H9 (cell line): ENCODE results near the gene MATK. TPM values are rescaled to one million over a fixed set of nuclear protein-coding genes. Genes with fewer than 3 reads are reported as not detected.
A peak's percentile ranks its signal among the peaks of the same experiment; 100 is the strongest.

Experiments used
- DNase-seq: peaks from one replicate; pipeline ENCODE4 v3.0.0-alpha.2; 2017
- H2AFZ ChIP-seq: one replicate; pipeline ENCODE4 v1.6.1; 2013; ENCODE audit warnings: mild to moderate bottlenecking, low read length, control low read depth, moderate library complexity
- H2AK5ac ChIP-seq: 2 replicates; pipeline ENCODE4 v1.6.1; 2013; ENCODE audit warnings: low read length, control low read depth, mixed read lengths; ENCODE audit not compliant: insufficient read length
- H2BK120ac ChIP-seq: one replicate; pipeline ENCODE4 v1.6.1; 2013; ENCODE audit warnings: low read depth, mild to moderate bottlenecking, low read length, control low read depth, inconsistent platforms; ENCODE audit not compliant: poor library complexity, severe bottlenecking
- H2BK12ac ChIP-seq: 2 replicates; pipeline ENCODE4 v1.6.1; 2013; ENCODE audit warnings: low read length, control low read depth, mixed read lengths, low read depth; ENCODE audit not compliant: insufficient read length
- H2BK15ac ChIP-seq: 2 replicates; pipeline ENCODE4 v1.6.1; 2013; ENCODE audit warnings: low read depth, low read length, control low read depth
- H2BK20ac ChIP-seq: one replicate; pipeline ENCODE4 v1.6.1; 2013; ENCODE audit warnings: low read depth, mild to moderate bottlenecking, low read length, control low read depth, inconsistent platforms; ENCODE audit not compliant: poor library complexity, severe bottlenecking
- H2BK5ac ChIP-seq: 2 replicates; pipeline ENCODE4 v1.6.1; 2013; ENCODE audit warnings: low read length, control low read depth, mixed read lengths; ENCODE audit not compliant: insufficient read length
- H3K14ac ChIP-seq: 2 replicates; pipeline ENCODE4 v1.6.1; 2013; ENCODE audit warnings: low read length, control low read depth; ENCODE audit not compliant: insufficient read depth
- H3K18ac ChIP-seq: 2 replicates; pipeline ENCODE4 v1.6.1; 2013; ENCODE audit warnings: low read depth, mild to moderate bottlenecking, mixed read lengths, low read length, control low read depth; ENCODE audit not compliant: insufficient read length
- H3K23ac ChIP-seq: 2 replicates; pipeline ENCODE4 v1.6.1; 2013; ENCODE audit warnings: low read length, control low read depth, mixed read lengths, low read depth; ENCODE audit not compliant: insufficient read length
- H3K23me2 ChIP-seq: 2 replicates; pipeline ENCODE4 v1.6.1; 2013; ENCODE audit warnings: low read depth, mild to moderate bottlenecking, mixed read lengths, low read length, control low read depth; ENCODE audit not compliant: insufficient read length, poor library complexity, severe bottlenecking
- H3K27ac ChIP-seq: 2 replicates; pipeline ENCODE4 v1.5.1; 2013; ENCODE audit warnings: low read length, control low read depth, mixed read lengths, low read depth; ENCODE audit not compliant: insufficient read length
- H3K27me3 ChIP-seq: 2 replicates; pipeline ENCODE4 v1.6.1; 2013; ENCODE audit warnings: low read length, control low read depth, inconsistent platforms; ENCODE audit not compliant: insufficient read depth
- H3K4ac ChIP-seq: 2 replicates; pipeline ENCODE4 v1.6.1; 2013; ENCODE audit warnings: low read depth, mild to moderate bottlenecking, control low read depth, inconsistent platforms, low read length, moderate library complexity
- H3K4me1 ChIP-seq: 2 replicates; pipeline ENCODE4 v1.6.1; 2013; ENCODE audit warnings: low read length, control low read depth, inconsistent platforms; ENCODE audit not compliant: insufficient read depth
- H3K4me2 ChIP-seq: 2 replicates; pipeline ENCODE4 v1.6.1; 2013; ENCODE audit warnings: low read length, control low read depth, mixed read lengths; ENCODE audit not compliant: insufficient read length, insufficient read depth
- H3K56ac ChIP-seq: 2 replicates; pipeline ENCODE4 v1.6.1; 2013; ENCODE audit warnings: low read depth, mild to moderate bottlenecking, mixed read lengths, low read length, control low read depth; ENCODE audit not compliant: insufficient read length
- H3K79me1 ChIP-seq: 2 replicates; pipeline ENCODE4 v1.6.1; 2013; ENCODE audit warnings: low read depth, mild to moderate bottlenecking, moderate library complexity, low read length, control low read depth, inconsistent platforms; ENCODE audit not compliant: insufficient read depth, poor library complexity, severe bottlenecking
- H3K79me2 ChIP-seq: 2 replicates; pipeline ENCODE4 v1.6.1; 2013; ENCODE audit warnings: low read length, control low read depth, inconsistent platforms; ENCODE audit not compliant: insufficient read depth
- H3K9ac ChIP-seq: 2 replicates; pipeline ENCODE4 v1.6.1; 2013; ENCODE audit warnings: low read length, control low read depth, mixed read lengths; ENCODE audit not compliant: insufficient read length; ENCODE audit errors: extremely low read depth
- H3K9me3 ChIP-seq: one replicate; pipeline ENCODE4 v1.6.1; 2013; ENCODE audit warnings: low read depth, low read length, inconsistent platforms; ENCODE audit not compliant: control insufficient read depth
- H3T11ph ChIP-seq: one replicate; pipeline ENCODE4 v1.6.1; 2013; ENCODE audit warnings: mild to moderate bottlenecking, low read length, control low read depth, inconsistent platforms
- H4K20me1 ChIP-seq: one replicate; pipeline ENCODE4 v1.6.1; 2013; ENCODE audit not compliant: control insufficient read depth, insufficient read length, insufficient read depth
- H4K5ac ChIP-seq: 2 replicates; pipeline ENCODE4 v1.6.1; 2013; ENCODE audit warnings: low read depth, mild to moderate bottlenecking, mixed read lengths, low read length, control low read depth; ENCODE audit not compliant: insufficient read length
- H4K8ac ChIP-seq: replicated peaks from 2 replicates; pipeline ENCODE4 v1.6.1; 2013; ENCODE audit warnings: low read length, control low read depth, mixed read lengths, low read depth; ENCODE audit not compliant: insufficient read length
- H4K91ac ChIP-seq: 2 replicates; pipeline ENCODE4 v1.6.1; 2013; ENCODE audit warnings: low read depth, mild to moderate bottlenecking, moderate library complexity, mixed read lengths, low read length, control low read depth; ENCODE audit not compliant: insufficient read length
- H3K27ac Mint-ChIP-seq, 3 experiments: 2 replicates in 2 of 3; 3 replicates in 1 of 3; pipeline ENCODE4 v1.8.0; 2020 to 2021; ENCODE audit warnings: mixed read lengths in 3 of 3, mild to moderate bottlenecking in 1 of 3, moderate library complexity in 1 of 3
- H3K27me3 Mint-ChIP-seq: 2 replicates; pipeline ENCODE4 v1.8.0; 2021; ENCODE audit warnings: low read depth, mild to moderate bottlenecking, moderate library complexity, mixed read lengths
- H3K36me3 Mint-ChIP-seq, 3 experiments: 2 replicates in 2 of 3; 3 replicates in 1 of 3; pipeline ENCODE4 v1.8.0; 2020 to 2021; ENCODE audit warnings: low read depth in 3 of 3, mixed read lengths in 3 of 3; ENCODE audit not compliant: insufficient read depth in 1 of 3
- H3K4me1 Mint-ChIP-seq, 2 experiments: 2 replicates each; pipeline ENCODE4 v1.8.0; 2020; ENCODE audit warnings: mixed read lengths in 2 of 2
- H3K4me3 Mint-ChIP-seq, 2 experiments: 2 replicates in 1 of 2; 3 replicates in 1 of 2; pipeline ENCODE4 v1.8.0; 2020 to 2021; ENCODE audit warnings: mild to moderate bottlenecking in 2 of 2, mixed read lengths in 2 of 2, moderate library complexity in 1 of 2
- H3K9me3 Mint-ChIP-seq, 2 experiments: 2 replicates in 1 of 2; 3 replicates in 1 of 2; pipeline ENCODE4 v1.8.0; 2020; ENCODE audit warnings: mild to moderate bottlenecking in 2 of 2, mixed read lengths in 2 of 2, moderate library complexity in 1 of 2
- CTCF ChIP-seq: fragments of 200-600 bp; sonication (generic); conservative IDR thresholded peaks from 3 replicates; pipeline ENCODE4 v1.8.0; 2021; ENCODE audit warnings: antibody characterized with exemption, mild to moderate bottlenecking
- WGBS: extraction: QIAGEN DNeasy Blood & Tissue Kit; methylation state at CpG from one replicate; pipeline ENCODE4 v1.1.7; 2013; ENCODE audit warnings: missing lambda C conversion rate, low lambda C conversion rate, mixed read lengths; ENCODE audit not compliant: insufficient read length; ENCODE audit errors: extremely low coverage; 5-methylcytosine and 5-hydroxymethylcytosine counted together
- total RNA-seq: library from RNA; stranded (reverse); gene quantifications from 2 replicates; pipeline ENCODE4 v1.2.1, GENCODE V29; 2021

The MATK gene
- total RNA-seq, 1 experiment from 2014 or later, result 13.5 TPM

GRCh38 chr19:3760871-3761361, 25.3 kb downstream of the MATK start:
- Histone ChIP-seq H3K4me2 (peak overlapping the region; percentile 81), H4K8ac (no peak overlapping the region), H3K23ac (no peak overlapping the region), H2AFZ (no peak overlapping the region), H2BK12ac (no peak overlapping the region), H3K18ac (peak overlapping the region; percentile 14), H3K79me2 (no peaks in the 10 kb centered on the region), H2BK20ac (no peak overlapping the region), H3K4ac (no peak overlapping the region), H3K9me3 (no peaks in the 10 kb centered on the region), H3K56ac (no peak overlapping the region), H3K27ac (no peak overlapping the region), H3K79me1 (peaks cover 5% of the 10 kb centered on the region), H3K27me3 (no peaks in the 10 kb centered on the region), H3T11ph (no peak overlapping the region), H2BK15ac (no peak overlapping the region), H2BK120ac (no peak overlapping the region), H3K23me2 (peaks cover 4% of the 10 kb centered on the region), H2BK5ac (no peak overlapping the region), H4K91ac (no peak overlapping the region), H3K14ac (peak overlapping the region; percentile 87; the same call in 1 of the 2 replicates), H4K20me1 (no peaks in the 10 kb centered on the region), H3K9ac (peak overlapping the region; percentile 79), H2AK5ac (no peak overlapping the region), H4K5ac (no peak overlapping the region), H3K4me1 (no peaks in the 10 kb centered on the region)
- no peak for TF ChIP-seq CTCF
- no CpG with 5 or more reads among the region's 7 CpGs for WGBS
- H3K4me3 Mint-ChIP-seq, result peak overlapping the region; percentile 92 to 96
- H3K4me1 Mint-ChIP-seq, result peaks cover 4 to 14% of the 10 kb centered on the region in 2 experiments; a peak in 3 of 4 replicates
- peak overlapping the region; percentile 53 to 85 (median 55); a peak in 5 of 7 replicates for H3K27ac Mint-ChIP-seq
- peaks cover 3 to 14% (median 12%) of the 10 kb centered on the region in 3 experiments; a peak in 4 of 7 replicates for H3K36me3 Mint-ChIP-seq
- H3K27me3 Mint-ChIP-seq, result no peaks in the 10 kb centered on the region
- H3K9me3 Mint-ChIP-seq, result no peaks in the 10 kb centered on the region; a peak in 1 of 5 replicates
- no peak for DNase-seq
